ENCODE results near the gene KIF19.

KIF19 gene

GRCh38 chr17:74282587-74283370 is 43.2 kb upstream of the KIF19 start:
- TF ChIP-seq CTCF (IDR thresholded peaks at IDR 0.05; ENCODE audit: low read depth, low read length), result no peak
- H3K4me3 ChIP-seq (ENCODE audit: low read depth, low read length), result no peak overlapping the region

- no peak for TF ChIP-seq CTCF (IDR thresholded peaks at IDR 0.05; ENCODE audit: low read depth, low read length)
- no peak overlapping the region for H3K4me3 ChIP-seq (ENCODE audit: low read depth, low read length)
Observed at GRCh38 chr17:74283371-74283673, 42.7 kb upstream of the KIF19 start.

GRCh38 chr17:74287031-74287602 is 38.9 kb upstream of the KIF19 start:
- TF ChIP-seq CTCF (IDR thresholded peaks at IDR 0.05; ENCODE audit: low read depth, low read length), result no peak
- H3K4me3 ChIP-seq (ENCODE audit: low read depth, low read length), result no peak overlapping the region

- no peak for TF ChIP-seq CTCF (IDR thresholded peaks at IDR 0.05; ENCODE audit: low read depth, low read length)
- H3K4me3 ChIP-seq (ENCODE audit: low read depth, low read length), result no peak overlapping the region
Observed at GRCh38 chr17:74288785-74289184, 37.2 kb upstream of the KIF19 start.

- H3K4me3 ChIP-seq (ENCODE audit: low read depth, low read length), result no peak overlapping the region
- TF ChIP-seq CTCF (IDR thresholded peaks at IDR 0.05; ENCODE audit: low read depth, low read length), result no peak
Observed at GRCh38 chr17:74289688-74290087, 36.3 kb upstream of the KIF19 start.

GRCh38 chr17:74290340-74290739 is 35.7 kb upstream of the KIF19 start:
- no peak overlapping the region for H3K4me3 ChIP-seq (ENCODE audit: low read depth, low read length)
- no peak for TF ChIP-seq CTCF (IDR thresholded peaks at IDR 0.05; ENCODE audit: low read depth, low read length)

GRCh38 chr17:74292495-74292894 is 33.5 kb upstream of the KIF19 start:
- TF ChIP-seq CTCF (IDR thresholded peaks at IDR 0.05; ENCODE audit: low read depth, low read length), result no peak

More at GRCh38 chr17:74292495-74292894, 33.5 kb upstream of the KIF19 start:
- H3K4me3 ChIP-seq (ENCODE audit: low read depth, low read length), result no peak overlapping the region
